Skin of body (tissue), 2 donors: ENCODE results near the gene CNBD2. TPM values are rescaled to one million over a fixed set of nuclear protein-coding genes. Genes with fewer than 3 reads are reported as not detected.
"Not testable (repeated sequence)": the region's sequence is repeated elsewhere in the genome, so short reads cannot be mapped to it uniquely, and the experiment has no call there.

Experiments used
- DNase-seq: peaks from one replicate; lab custom pipeline; 2025; lab: John Stamatoyannopoulos, UW
- total RNA-seq: library from RNA; depleted of rRNA; stranded (reverse); fragments of >200 nt; gene quantifications from one replicate; pipeline ENCODE4 v1.2.3, GENCODE V29; 2014

Gene CNBD2
- total RNA-seq, 1 donor from 2014 or later: 2.7 TPM

DNA sequence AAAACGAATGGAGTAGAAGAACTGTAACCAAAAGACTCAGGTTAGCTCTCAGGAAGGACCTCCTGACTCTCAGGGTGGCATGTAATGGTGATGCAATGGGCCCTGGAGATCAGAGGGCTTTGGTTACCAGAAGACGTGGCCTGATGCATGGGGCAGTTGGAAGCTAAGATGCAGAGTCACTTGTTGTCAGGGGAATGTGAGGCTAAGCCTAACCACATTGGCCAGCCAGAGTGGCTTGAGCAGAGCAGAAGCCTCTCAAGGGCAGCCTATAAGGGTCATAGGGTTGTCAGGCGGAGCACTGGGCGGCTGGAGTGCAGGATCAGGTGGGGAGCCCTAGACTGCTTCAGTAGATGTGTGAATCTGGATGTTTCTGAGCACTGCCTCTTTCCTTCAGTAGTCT is 5.9 kb downstream of the CNBD2 start:
- no peak for DNase-seq

DNA sequence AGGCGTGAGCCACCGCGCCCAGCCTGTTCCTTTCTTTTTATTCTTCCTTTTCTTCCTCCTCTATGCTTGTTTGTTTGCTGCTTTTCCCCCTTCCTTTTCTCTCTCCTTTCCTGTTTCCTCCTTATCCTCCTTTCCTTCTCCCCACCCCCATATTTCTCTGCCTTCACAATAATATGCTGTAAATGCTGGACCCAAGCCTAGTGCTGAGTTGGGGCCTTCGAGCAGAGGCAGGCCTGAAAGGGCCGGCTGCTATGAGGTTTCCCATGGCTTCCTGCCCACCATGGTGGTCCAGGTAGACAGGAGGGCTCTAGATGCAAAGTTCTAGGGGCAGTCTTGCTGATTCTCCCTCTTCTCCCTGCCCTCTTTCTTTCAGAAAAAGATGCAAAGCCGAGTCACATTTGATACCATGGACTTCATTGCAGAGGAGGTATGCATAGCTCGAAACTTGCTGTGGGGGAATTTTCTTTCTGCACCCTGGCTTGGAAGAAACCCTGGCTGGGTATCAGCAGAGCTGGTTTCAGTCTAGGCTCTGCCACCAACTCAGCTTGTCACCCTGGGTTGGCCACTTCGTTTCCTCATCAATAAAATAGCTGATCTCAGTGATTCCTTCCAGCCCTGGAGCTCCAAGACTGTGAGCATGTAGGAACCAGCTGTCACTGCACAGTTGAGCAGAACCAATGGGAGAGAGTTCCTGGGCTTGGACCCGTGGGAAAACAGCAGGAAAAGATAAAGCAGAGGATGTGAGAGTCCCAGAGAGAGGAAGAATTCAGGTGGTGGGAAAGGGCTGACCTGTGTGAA is 7.4 kb downstream of the CNBD2 start:
- no peak for DNase-seq

GRCh38 chr20:35978041-35978513 is 9.7 kb downstream of the CNBD2 start:
- no peak for DNase-seq

DNA sequence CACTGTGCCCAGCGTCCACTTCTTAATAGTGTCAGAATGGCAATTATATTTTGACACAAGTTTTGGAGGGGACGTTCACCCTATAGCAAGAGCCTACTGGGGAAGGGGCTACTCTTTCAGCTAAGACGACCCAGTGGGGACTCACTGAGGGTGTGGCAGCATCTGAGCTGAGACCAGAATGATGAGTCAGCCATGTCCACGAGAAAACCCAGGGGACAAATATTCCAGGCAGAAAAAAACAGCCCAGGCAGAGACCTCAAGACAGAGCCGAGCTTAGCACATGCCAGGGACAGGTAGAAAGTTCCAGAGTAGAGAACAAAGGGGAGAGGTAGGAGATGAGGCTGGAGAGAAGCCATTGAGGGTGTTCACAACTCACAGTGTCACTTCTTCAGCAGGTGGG is 11.2 kb downstream of the CNBD2 start:
- no peak for DNase-seq

DNA sequence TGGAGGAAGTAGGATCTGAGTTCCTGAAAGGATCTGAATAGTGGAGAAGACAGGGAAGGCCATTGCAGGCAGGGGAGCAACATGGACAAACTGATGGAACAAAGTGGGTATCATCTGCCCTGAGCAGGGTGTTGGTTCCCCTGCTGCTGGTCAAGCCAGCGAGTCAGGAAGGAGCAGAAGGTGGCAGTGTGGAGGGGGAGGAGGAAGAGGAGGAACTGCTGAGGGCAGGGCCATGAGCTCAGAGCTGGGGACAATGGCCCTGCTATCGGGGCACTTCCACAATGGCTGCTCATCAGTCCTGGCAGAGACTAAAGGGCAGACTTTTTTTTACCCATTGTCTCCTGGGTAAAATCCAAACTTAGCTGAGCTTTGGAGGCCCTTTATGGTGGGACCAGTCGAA is 13.6 kb downstream of the CNBD2 start:
- DNase-seq: no peak

- no peak for DNase-seq
Measured at GRCh38 chr20:35984382-35984781, 16.0 kb downstream of the CNBD2 start.

DNA sequence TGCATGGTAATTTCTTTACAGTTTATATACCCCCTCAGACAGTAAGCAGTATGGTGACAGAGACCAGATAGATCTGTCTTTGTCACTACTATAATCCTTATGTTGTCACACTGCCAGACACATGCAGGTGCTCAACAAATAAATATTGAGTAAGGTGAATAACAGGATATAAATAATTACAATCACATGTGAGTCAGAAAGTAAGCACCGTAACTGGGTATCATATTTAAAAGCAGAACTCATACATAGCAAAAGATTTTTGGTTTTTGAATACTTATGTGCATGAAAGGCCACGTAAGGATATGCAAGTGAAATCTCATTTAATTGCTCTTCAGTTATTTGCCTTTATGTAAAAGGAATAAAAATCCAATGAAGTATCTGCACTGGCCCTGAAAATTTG is 17.4 kb downstream of the CNBD2 start:
- no peak for DNase-seq

DNA sequence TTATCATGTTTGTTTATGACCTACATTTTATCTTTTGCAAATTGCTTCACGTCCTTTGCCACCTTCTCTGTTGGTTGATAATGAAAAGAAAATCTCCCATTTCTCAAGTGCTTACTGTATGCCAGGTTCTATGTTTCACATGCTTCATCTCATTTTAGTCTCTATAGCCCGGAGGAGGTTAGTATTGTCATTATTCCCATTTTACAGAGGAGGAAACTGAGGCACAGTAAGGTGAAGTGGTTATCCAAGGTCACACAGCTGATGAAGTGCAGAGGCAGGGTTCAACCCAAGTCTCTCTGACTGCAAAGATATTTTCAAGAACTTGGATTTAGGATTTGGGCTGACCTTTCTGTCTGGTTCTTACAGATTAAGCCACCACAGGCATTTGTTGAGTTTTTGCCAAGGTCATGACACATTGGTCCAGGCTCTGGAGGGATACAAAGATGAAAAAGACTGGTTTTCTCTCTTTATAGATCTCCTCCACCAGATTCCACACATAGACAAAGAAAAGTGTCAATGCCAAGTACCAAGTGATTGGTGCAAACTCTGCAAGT is 20.6 kb downstream of the CNBD2 start:
- DNase-seq: no peak

- no peak for DNase-seq
Measured at GRCh38 chr20:35991142-35991771, 22.9 kb downstream of the CNBD2 start.

DNA sequence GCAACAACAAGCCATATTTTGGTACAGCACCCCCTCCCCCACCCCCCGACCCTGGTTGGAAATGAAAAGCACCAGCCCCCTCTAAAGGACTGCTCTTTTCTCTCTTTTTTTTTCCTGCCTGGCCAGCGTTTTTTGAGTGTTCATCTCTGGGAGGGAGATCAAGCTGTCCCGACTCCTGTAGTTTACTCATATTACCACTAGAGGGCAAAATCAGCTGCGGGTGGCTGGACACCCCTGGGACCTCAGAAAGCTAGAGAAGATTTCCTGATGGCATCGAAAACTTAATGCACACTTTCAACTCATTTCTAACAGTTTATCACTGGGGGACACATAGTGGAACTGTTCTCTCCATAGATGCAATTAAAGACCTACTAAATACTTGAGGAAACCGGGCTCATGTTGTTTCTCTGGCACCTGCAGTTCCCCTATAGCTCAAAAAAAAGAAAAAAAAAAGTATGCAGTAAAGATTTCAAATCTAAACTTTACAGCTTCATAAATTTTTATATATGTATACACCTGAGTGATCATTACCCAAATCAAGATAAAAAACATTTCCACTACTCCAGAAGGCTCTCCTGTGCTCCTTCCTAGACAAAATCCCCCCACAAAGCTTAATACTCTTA is 24.4 kb downstream of the CNBD2 start:
- peak; percentile 67 for DNase-seq

DNA sequence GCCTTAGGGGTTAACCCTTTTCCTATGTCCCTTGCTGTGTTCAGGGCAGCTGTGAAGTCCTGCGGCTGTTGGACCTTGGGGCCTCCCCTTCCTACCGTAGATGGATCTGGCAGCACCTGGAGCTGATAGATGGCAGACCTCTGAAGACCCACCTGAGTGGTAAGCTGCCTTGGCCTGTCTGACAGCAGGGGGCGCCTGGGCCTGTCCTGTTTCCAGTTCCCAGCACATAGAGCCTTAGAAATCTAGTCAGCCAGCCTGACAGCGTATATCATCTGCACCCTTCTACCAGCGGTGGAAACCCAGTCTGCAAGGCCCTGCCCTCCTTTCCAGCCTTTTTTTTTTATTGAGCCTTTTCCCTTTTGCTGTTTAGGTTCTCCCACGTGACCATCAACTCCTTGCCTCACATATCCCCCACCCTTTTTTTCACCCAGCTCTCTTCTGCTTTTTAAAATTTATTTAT is 26.6 kb downstream of the CNBD2 start:
- DNase-seq: peak; percentile 53

DNA sequence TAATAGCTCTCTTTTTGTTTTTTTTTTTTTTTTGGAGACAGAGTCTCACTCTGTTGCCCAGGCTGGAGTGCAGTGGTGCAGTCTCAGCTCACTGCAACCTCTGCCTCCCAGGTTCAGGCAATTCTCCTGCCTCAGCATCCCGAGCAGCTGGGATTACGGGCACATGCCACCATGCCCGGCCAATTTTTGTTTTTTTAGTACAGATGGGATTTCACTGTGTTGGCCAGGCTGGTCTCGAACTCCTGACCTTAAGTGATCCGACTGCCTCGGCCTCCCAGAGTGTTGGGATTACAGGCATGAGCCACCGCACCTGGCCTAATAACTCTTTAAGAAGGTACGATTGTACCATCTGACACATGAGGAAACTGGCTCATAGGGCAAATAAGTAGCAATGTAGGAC is 28.1 kb downstream of the CNBD2 start:
- not testable (repeated sequence) for DNase-seq

GRCh38 chr20:36001331-36001730 is 32.9 kb downstream of the CNBD2 start:
- DNase-seq: not testable (repeated sequence)

- no peak for DNase-seq
Measured at GRCh38 chr20:36002855-36003254, 34.5 kb downstream of the CNBD2 start.

DNA sequence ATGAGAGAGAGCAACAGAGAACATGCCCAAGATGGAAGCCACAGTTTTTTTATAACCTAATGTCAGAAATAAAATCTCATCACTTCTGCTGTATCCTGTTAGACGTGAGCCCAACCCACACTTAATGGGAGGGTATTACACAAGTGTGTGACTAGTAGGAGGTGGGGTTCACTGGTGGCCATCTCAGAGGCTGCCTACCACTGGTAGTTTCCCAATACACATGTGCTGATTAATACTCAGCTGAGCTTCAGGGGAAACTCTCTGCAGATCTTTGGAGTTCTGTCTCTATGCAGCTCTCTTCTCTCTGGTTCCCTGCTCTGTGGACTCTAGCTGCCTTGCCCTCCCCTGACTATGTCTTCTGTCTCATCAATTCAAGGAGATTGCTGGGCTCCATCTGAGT is 35.7 kb downstream of the CNBD2 start:
- DNase-seq: no peak

DNA sequence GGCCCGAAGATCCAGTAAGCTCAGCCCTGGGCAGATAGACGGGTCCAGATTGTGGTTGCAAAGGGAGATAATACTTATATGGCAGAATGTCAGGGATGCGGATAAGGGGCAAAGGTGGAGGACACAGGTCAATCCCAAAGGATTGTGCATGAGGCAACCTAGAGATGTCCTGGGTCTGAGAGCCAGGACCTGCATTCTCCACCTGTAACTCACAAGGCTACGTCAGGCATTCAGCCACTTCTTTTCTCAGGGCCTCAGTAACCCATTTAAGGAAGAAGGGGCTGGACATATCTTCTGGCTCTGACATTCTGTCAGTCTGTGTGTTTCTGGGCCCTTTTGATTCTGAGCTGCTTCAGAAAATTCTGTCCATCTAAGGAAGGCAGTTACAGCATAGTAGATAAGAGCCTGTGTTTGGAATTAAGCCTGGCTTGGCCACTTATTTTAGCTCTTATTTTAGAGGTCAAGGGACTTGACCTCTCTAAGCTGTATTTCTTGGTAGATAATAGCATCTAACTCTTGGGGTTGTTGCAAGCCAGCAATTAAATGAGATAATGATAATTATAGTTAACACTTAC is 40.2 kb downstream of the CNBD2 start:
- DNase-seq: no peak

GRCh38 chr20:36010076-36010475 is 41.7 kb downstream of the CNBD2 start:
- DNase-seq: no peak

- no peak for DNase-seq
Measured at GRCh38 chr20:36010825-36011224, 42.4 kb downstream of the CNBD2 start.

DNA sequence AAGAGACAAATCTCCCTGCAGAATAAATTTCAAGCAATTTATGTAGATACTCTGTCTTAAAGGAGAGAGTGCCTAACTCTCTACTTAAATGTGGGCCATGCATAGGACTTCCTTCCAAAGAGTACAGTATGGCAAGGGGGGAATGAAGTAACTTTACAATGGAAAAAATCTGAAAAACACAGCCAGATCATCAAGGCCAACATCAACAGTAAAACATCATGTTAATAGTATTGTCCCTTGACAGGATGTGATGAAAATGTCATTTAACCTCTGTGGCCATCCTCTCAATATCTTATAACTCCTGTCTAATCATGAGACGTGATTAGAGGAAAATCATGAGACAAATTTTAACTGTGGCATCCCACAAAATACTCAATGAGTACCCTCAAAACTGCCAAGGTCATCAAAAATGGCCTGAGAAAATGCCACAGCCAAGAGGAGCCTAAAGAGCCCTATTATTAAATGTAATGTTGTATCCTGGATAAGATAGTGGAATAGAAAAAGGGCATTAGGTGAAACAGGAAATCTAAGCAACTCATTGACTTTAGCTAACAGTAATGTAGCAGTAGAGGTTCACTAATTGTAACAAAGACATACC is 47.5 kb downstream of the CNBD2 start:
- DNase-seq: no peak

DNA sequence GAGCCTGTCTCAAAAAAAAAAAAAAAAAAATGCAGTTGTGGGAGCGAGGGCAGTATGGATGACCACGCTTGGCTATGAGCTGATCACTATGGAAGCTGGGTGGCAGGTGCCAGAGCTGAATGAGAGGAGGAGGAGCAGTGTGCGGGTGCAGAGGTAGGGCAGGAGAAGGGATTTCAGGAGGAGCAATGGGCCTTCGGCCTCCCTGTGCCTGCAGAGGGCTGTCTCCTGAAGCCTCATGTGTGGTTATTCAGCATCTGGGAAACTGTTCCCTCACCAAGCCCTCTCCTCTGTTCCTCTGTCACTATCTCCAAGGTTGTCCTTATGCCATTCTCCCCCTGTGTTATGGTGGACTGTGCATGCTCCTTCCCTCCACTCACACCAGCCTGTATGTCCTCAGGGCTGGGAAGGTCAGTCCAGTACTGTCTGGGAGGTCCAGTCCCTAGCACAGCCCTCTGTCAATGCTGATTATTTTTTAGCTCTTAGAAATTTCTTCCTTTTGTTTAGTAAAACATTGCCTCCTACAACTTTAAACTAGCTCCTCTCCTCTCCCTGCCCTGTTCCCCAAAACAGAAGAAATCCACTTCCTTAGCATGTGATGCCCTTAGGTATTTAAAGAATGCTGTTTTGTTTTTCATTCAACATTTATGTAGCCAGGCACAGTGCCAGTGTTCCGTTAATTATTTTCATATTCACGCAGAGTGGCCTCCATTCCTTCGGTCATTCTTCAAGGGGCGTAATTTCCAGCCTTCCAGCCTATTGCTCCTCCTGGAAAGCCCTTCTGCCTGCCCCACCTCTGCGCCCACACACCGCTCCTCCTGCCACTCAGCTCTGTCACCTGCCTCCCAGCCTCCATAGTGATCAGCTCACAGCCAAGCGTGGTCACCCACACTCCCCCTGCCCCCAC is 48.9 kb downstream of the CNBD2 start:
- peak; percentile 81 for DNase-seq
